ENCODE measurements around the gene STKLD1.

GRCh38 chr9:133404454-133405002 lies 28.4 kb downstream of the STKLD1 start:
- TF ChIP-seq CTCF (IDR thresholded peaks at IDR 0.05 in 2 of 3, conservative IDR thresholded peaks at IDR 0.05 in 1 of 3; ENCODE audit: insufficient read depth in 2 of 3, low read depth in 1 of 3, low read length in 3 of 3) (no peak), MTF1 (CRISPR knock-in tag; IDR thresholded peaks at IDR 0.05; ENCODE audit: borderline replicate concordance) (no peak), PHF20 (IDR thresholded peaks at IDR 0.05; ENCODE audit: partially characterized antibody) (no peak), SMAD3 (CRISPR knock-in tag; conservative IDR thresholded peaks at IDR 0.05) (no peak)

Measured in K562 (cell line).